Measurements from ENCODE around the gene TXNDC5.

DNA sequence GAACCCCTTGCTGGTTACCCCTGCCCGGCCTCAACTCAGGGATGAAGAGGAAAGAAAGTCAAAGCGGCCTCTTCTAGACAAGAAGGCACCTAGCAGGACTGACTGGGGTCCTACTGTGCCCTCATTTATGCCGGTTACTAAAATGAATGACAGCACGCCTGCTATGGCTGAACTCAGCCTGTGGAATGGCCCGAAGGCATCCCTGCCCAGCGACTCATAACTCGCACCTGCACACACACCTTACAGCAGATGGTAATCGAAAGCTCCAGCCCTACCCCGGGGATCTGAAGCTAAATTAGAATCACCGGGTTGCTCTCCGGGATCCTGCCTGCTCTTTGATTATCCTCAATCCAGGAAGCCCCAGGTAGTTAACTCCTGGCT, 747 bp upstream of the TXNDC5 start:
- TF ChIP-seq POLR2AphosphoS5 (IDR thresholded peaks at IDR 0.05; ENCODE audit: low read depth) = no peak
- TF ChIP-seq, protein P1, sequence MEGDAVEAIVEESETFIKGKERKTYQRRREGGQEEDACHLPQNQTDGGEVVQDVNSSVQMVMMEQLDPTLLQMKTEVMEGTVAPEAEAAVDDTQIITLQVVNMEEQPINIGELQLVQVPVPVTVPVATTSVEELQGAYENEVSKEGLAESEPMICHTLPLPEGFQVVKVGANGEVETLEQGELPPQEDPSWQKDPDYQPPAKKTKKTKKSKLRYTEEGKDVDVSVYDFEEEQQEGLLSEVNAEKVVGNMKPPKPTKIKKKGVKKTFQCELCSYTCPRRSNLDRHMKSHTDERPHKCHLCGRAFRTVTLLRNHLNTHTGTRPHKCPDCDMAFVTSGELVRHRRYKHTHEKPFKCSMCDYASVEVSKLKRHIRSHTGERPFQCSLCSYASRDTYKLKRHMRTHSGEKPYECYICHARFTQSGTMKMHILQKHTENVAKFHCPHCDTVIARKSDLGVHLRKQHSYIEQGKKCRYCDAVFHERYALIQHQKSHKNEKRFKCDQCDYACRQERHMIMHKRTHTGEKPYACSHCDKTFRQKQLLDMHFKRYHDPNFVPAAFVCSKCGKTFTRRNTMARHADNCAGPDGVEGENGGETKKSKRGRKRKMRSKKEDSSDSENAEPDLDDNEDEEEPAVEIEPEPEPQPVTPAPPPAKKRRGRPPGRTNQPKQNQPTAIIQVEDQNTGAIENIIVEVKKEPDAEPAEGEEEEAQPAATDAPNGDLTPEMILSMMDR (IDR thresholded peaks at IDR 0.05; ENCODE audit: insufficient read depth, low read length) = no peak
- no peak for TF ChIP-seq SPI1 (IDR thresholded peaks at IDR 0.05; ENCODE audit: borderline replicate concordance, low read depth)
- TF ChIP-seq, protein P2, sequence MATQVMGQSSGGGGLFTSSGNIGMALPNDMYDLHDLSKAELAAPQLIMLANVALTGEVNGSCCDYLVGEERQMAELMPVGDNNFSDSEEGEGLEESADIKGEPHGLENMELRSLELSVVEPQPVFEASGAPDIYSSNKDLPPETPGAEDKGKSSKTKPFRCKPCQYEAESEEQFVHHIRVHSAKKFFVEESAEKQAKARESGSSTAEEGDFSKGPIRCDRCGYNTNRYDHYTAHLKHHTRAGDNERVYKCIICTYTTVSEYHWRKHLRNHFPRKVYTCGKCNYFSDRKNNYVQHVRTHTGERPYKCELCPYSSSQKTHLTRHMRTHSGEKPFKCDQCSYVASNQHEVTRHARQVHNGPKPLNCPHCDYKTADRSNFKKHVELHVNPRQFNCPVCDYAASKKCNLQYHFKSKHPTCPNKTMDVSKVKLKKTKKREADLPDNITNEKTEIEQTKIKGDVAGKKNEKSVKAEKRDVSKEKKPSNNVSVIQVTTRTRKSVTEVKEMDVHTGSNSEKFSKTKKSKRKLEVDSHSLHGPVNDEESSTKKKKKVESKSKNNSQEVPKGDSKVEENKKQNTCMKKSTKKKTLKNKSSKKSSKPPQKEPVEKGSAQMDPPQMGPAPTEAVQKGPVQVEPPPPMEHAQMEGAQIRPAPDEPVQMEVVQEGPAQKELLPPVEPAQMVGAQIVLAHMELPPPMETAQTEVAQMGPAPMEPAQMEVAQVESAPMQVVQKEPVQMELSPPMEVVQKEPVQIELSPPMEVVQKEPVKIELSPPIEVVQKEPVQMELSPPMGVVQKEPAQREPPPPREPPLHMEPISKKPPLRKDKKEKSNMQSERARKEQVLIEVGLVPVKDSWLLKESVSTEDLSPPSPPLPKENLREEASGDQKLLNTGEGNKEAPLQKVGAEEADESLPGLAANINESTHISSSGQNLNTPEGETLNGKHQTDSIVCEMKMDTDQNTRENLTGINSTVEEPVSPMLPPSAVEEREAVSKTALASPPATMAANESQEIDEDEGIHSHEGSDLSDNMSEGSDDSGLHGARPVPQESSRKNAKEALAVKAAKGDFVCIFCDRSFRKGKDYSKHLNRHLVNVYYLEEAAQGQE (IDR thresholded peaks at IDR 0.05; ENCODE audit: insufficient replicate concordance, low read depth) = no peak
- TF ChIP-seq GABPA (IDR thresholded peaks at IDR 0.05; ENCODE audit: low read depth) = no peak

Measured in HL-60 (cell line).